Smooth muscle cell (in vitro differentiated cells): ENCODE results near the gene MEPE. TPM values are rescaled to one million over a fixed set of nuclear protein-coding genes. Genes with fewer than 3 reads are reported as not detected.
A peak's percentile ranks its signal among the peaks of the same experiment; 100 is the strongest.

ENCODE experiments used
- DNase-seq: peaks from one replicate; lab custom pipeline; 2025; ENCODE audit not compliant: unreplicated experiment; lab: John Stamatoyannopoulos, UW
- H2AFZ ChIP-seq: fragments of 200-600 bp; sonication (generic); 2 replicates; pipeline ENCODE4 v1.6.0; 2016; ENCODE audit warnings: antibody characterized with exemption, low read depth, mild to moderate bottlenecking
- H3F3A ChIP-seq: fragments of 200-600 bp; sonication (generic); 2 replicates; pipeline ENCODE4 v1.6.0; 2017; ENCODE audit warnings: antibody characterized with exemption, low read depth
- H3K27ac ChIP-seq: fragments of 200-600 bp; sonication (generic); 2 replicates; pipeline ENCODE4 v1.5.1; 2016; ENCODE audit warnings: low read depth, mild to moderate bottlenecking
- H3K27me3 ChIP-seq: fragments of 200-600 bp; sonication (generic); 2 replicates; pipeline ENCODE4 v1.6.1; 2016; ENCODE audit warnings: low read depth, mild to moderate bottlenecking
- H3K36me3 ChIP-seq: fragments of 200-600 bp; sonication (generic); 2 replicates; pipeline ENCODE4 v1.5.1; 2016; ENCODE audit warnings: low read depth
- H3K4me1 ChIP-seq: fragments of 200-600 bp; sonication (generic); 2 replicates; pipeline ENCODE4 v1.5.1; 2016; ENCODE audit warnings: low read depth
- H3K4me2 ChIP-seq: fragments of 200-600 bp; sonication (generic); 2 replicates; pipeline ENCODE4 v1.6.0; 2016; ENCODE audit warnings: mild to moderate bottlenecking
- H3K4me3 ChIP-seq: fragments of 200-600 bp; sonication (generic); 2 replicates; pipeline ENCODE4 v1.5.1; 2016; ENCODE audit warnings: mild to moderate bottlenecking
- H3K79me2 ChIP-seq: fragments of 200-600 bp; sonication (generic); 2 replicates; pipeline ENCODE4 v1.6.0; 2016; ENCODE audit warnings: low read depth, mild to moderate bottlenecking
- H3K9ac ChIP-seq: fragments of 200-600 bp; sonication (generic); 2 replicates; pipeline ENCODE4 v1.6.0; 2016; ENCODE audit warnings: low read depth
- H3K9me3 ChIP-seq: fragments of 200-600 bp; sonication (generic); replicated peaks from 2 replicates; pipeline ENCODE4 v1.5.1; 2016; ENCODE audit warnings: low read depth
- H4K20me1 ChIP-seq: fragments of 200-600 bp; sonication (generic); 2 replicates; pipeline ENCODE4 v1.6.0; 2016; ENCODE audit warnings: low read depth
- CTCF ChIP-seq: fragments of 200-600 bp; sonication (generic); IDR thresholded peaks from 2 replicates; pipeline ENCODE4 v1.5.1; 2017; ENCODE audit warnings: borderline replicate concordance, mild to moderate bottlenecking, antibody characterized with exemption; ENCODE audit not compliant: insufficient read depth, poor library complexity, severe bottlenecking
- WGBS: methylation state at CpG from one replicate; pipeline ENCODE4 v1.1.7; 2016; ENCODE audit warnings: low lambda C conversion rate; 5-methylcytosine and 5-hydroxymethylcytosine counted together
- polyA plus RNA-seq: library from polyadenylated mRNA; unstranded; fragments of >200 nt; fragmentation: Nextera tagmentation; extraction: Ambion mirVana; gene quantifications from 2 replicates; pipeline ENCODE4 v1.2.1, GENCODE V29; 2016
- total RNA-seq: library from RNA; depleted of rRNA; stranded (reverse); fragments of >200 nt; gene quantifications from 2 replicates; pipeline ENCODE4 v1.2.3, GENCODE V29; 2014

MEPE gene
- total and polyA plus RNA-seq, 2 experiments from 2014 or later = not detected

- no peaks in the 10 kb centered on the region for H3F3A ChIP-seq
- no peaks in the 10 kb centered on the region for H4K20me1 ChIP-seq
- no peaks in the 10 kb centered on the region for H3K4me1 ChIP-seq
- no peak within 1 kb of the TSS for H2AFZ ChIP-seq
- no peaks in the 10 kb centered on the region for H3K79me2 ChIP-seq
- DNase-seq = no peak
- H3K36me3 ChIP-seq = no peaks in the 10 kb centered on the region
- WGBS = 79% methylated on average over 4 of the region's 4 CpGs
- TF ChIP-seq CTCF = no peak
- H3K27ac ChIP-seq = no peak within 1 kb of the TSS
- no peak within 1 kb of the TSS for H3K4me3 ChIP-seq
- no peaks in the 10 kb centered on the region for H3K27me3 ChIP-seq
- no peak within 1 kb of the TSS for H3K9ac ChIP-seq
- no peaks in the 10 kb centered on the region for H3K9me3 ChIP-seq
- no peak within 1 kb of the TSS for H3K4me2 ChIP-seq
Observed at GRCh38 chr4:87799301-87800113, 33.3 kb upstream of the MEPE start, which contains the start of gene IBSP. Gene IBSP, plus strand, starts transcription at chr4:87799554. Its CDS starts 2,808 bp downstream, at chr4:87802362.

- Histone ChIP-seq H3K4me1 (peaks cover 5% of the 10 kb centered on the region), H3F3A (no peaks in the 10 kb centered on the region), H3K9me3 (no peaks in the 10 kb centered on the region), H3K9ac (no peak overlapping the region), H3K27me3 (no peaks in the 10 kb centered on the region), H3K79me2 (no peaks in the 10 kb centered on the region), H3K4me2 (no peak overlapping the region), H2AFZ (peak overlapping the region; percentile 60), H3K36me3 (no peaks in the 10 kb centered on the region), H4K20me1 (no peaks in the 10 kb centered on the region), H3K4me3 (no peak overlapping the region), H3K27ac (no peak overlapping the region)
- TF ChIP-seq CTCF = no peak
- DNase-seq = no peak
Observed at GRCh38 chr4:87802858-87803257, 29.9 kb upstream of the MEPE start.

GRCh38 chr4:87803421-87803820 is 29.3 kb upstream of the MEPE start:
- Histone ChIP-seq H3K36me3 (no peaks in the 10 kb centered on the region), H3K4me3 (no peak overlapping the region), H3K9ac (no peak overlapping the region), H3K4me2 (no peak overlapping the region), H3K27ac (no peak overlapping the region), H2AFZ (no peak overlapping the region), H3K9me3 (no peaks in the 10 kb centered on the region), H3F3A (no peaks in the 10 kb centered on the region), H3K27me3 (no peaks in the 10 kb centered on the region), H3K4me1 (peaks cover 5% of the 10 kb centered on the region), H4K20me1 (no peaks in the 10 kb centered on the region), H3K79me2 (no peaks in the 10 kb centered on the region)
- WGBS = 77% methylated on average over 2 of the region's 2 CpGs
- DNase-seq = no peak
- no peak for TF ChIP-seq CTCF

- WGBS = 55% methylated on average over 2 of the region's 2 CpGs
- no peak for DNase-seq
- H3K9me3 ChIP-seq = no peaks in the 10 kb centered on the region
- no peaks in the 10 kb centered on the region for H3K27me3 ChIP-seq
- H3K79me2 ChIP-seq = no peaks in the 10 kb centered on the region
- H3F3A ChIP-seq = no peaks in the 10 kb centered on the region
- no peaks in the 10 kb centered on the region for H4K20me1 ChIP-seq
- H3K4me1 ChIP-seq = peaks cover 5% of the 10 kb centered on the region
- H3K4me3 ChIP-seq = no peak overlapping the region
- no peak for TF ChIP-seq CTCF
- H3K9ac ChIP-seq = no peak overlapping the region
- no peak overlapping the region for H3K4me2 ChIP-seq
- H2AFZ ChIP-seq = no peak overlapping the region
- no peak overlapping the region for H3K27ac ChIP-seq
- no peaks in the 10 kb centered on the region for H3K36me3 ChIP-seq
Observed at GRCh38 chr4:87804871-87805270, 27.9 kb upstream of the MEPE start.
